GM21619 (cell line): Measurements from ENCODE around the gene MEGF9.
A peak's percentile ranks its signal among the peaks of the same experiment; 100 is the strongest.
"Not testable (repeated sequence)": the region's sequence is repeated elsewhere in the genome, so short reads cannot be mapped to it uniquely, and the experiment has no call there.

ENCODE experiments used
- ATAC-seq: cut with Tn5 transposase; IDR thresholded peaks from one replicate; pipeline ENCODE4 v1.9.1; 2021; ENCODE audit not compliant: unreplicated experiment

The MEGF9 gene

DNA sequence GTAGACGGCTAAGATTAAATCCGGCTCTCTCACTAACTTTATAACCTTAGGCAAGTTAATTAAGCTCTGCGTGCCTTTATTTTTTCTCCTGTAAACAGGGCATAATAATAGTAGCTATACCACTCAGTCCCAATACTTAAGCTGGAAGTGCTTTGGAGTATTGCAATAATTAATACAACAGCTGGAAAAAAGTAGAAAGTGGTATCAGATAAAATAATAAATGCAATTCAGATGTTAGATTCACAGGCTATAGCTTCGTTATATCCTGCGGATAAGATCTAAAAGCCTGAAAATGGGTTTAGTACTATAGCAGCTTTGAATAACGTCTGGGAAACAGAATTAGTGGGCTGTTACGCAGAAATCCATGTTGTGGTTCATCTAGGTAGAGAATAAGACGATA lies 51.8 kb downstream of the MEGF9 start:
- ATAC-seq = no peak

DNA sequence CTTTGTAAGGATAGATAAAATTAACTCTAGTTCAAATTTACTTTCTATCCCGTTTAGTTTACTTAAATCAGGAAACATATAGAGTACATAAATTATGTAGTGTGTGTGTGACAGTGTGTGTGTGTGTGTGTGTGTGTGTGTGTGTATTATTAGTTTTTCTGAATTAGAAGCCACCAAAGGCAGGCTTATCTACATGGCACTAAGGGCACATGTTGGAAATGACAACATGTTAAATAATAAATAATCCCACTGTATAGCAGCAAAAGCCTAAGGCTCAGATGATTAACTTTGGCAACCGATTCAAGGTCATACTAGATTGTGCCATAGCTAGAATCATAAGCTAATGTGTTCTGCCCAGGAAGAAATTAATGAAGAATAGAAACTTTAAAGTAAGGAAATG lies 54.6 kb downstream of the MEGF9 start:
- no peak for ATAC-seq

DNA sequence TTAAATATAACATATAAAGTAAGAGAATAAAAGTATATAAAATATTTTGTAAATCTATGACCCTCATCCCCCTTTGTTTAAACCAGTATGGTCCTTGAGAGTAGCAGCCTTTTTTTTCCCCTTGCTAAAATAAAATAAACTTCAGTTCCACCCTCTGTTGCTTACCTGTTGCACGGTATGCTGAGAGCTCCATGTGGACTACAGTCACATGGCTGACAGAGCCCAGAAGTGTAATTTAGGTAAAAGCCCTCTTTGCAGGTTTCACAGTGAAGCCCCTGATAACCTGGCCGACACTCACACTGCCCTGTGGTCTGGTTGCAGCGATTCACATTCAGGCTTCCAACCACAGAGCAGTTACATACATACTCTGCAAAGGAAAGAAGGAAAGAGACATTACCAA lies 55.1 kb downstream of the MEGF9 start:
- ATAC-seq = no peak

DNA sequence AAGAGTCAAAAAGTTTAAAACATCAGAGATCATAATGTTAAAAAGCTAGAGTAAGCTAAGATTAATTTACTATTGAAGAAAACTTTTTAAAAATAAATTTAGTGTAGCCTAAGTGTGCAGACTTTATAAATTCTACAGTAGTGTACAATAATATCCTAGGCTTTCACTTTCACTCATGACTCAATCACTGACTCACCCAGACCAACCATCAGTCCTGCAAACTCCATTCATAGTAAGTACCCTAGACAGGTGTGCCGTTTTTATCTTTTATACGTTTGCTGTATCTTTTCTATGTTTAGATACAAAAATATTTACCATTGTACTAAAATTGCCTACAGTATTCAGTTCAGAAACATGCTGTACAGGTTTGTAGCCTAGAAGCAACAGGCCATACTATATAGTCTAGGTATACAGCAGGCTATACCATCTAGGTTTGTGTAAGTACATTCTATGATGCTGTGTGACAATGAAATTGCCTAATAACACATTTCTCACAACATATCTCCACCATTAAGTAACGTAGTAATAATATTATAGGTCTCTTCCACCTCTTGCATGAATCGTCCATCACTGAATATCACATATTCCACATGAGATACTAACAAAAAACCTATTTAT lies 59.2 kb downstream of the MEGF9 start:
- peak; percentile 66 for ATAC-seq

DNA sequence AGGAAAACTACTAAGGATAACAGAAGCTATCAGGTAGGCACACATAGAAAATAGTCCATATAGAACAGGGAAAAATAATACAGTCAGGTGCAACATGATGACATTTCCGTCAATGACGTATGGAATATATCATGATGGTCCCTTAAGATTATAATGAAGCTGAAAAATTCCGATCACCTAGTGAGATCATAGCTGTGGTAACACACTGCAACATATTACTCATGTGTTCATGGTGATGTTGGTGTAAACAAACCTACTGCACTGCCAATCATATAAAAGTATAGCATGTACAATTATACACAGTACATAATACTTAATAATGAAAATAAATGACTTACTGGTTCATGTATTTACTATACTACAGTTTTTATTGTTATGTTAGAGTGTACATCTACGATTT lies 60.0 kb downstream of the MEGF9 start:
- no peak for ATAC-seq

DNA sequence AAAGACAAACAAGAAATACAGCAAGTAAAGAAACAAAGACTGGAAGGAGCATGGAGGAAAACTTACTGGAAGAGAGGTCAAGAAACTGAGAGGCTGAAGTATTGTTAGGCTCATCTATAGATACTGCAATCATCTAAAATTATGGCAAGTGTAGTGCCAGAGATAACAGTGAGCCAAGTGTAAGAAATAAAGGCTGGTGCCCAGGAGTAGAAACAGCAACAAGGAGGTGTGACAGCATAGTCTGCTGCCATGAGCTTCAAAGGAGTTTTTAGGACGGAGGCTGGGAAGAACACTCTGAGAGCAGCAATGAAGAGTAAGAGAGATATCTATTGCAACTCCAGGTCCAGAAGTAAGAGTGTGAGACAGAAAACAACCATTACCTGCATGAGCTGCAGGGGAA lies 60.5 kb downstream of the MEGF9 start:
- no peak for ATAC-seq

DNA sequence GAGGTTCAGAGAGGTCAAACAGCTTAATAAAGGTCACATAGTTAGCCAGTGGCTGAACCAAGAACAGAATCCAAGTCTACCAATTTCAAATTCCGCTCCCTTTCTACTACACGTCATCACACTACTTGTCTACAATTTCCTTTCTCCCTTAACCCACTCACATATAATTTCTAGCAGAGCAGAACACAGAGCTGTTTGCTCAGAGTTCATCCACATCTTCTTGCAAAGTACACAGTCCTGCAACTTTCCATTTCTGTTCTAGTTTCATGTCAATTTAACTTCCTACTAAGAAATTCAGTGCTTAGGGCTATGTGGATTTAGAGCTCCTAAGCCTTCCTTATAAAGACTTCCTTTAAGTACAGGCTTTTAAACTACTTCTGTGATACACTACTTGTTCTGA lies 61.3 kb downstream of the MEGF9 start:
- no peak for ATAC-seq

DNA sequence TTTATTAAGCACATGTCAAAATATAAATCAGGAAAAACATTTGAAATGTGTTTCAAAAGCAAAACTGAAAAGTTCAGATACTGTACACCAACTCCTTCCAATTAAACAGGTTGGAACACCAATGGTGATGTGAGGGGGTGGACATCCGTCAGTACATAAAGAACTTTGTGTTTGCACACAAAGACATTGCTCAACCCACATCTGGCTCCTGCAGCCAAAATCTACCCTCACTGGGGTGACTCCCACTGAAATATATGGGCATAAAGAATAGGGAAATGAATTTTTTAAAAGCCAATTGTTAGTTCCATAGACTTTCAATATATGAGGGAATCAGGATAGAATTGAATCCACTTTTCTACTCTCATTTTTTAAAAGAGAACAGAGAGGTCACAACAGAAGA lies 63.9 kb downstream of the MEGF9 start:
- no peak for ATAC-seq

DNA sequence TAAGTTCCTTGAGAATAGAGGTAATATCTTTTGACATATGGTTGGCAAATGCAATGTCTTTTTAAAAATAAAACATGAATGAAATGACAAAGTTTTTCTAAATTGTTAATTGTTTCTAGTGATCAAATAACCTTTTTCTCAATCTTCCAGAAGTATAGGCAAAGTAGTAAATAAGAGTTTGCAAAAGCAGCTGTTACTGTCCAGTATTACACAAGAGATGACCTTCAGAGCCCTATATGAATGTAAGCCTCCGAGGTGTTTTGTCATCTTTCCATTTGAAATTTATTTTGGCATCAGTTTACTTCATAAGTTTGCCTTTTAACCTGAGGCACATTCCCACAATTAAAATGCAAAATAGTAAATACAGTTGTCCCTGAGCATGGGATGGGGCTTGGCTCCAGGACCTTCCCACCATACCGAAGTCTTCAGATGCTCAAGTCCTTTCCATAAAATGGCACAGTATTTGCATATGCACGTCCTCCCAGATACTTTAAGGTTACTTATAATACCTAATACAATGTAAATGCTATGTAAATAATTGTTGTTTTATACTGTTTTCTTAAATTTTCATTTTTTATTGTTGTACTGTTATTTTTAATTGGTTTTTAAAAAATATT lies 65.6 kb downstream of the MEGF9 start:
- no peak for ATAC-seq

DNA sequence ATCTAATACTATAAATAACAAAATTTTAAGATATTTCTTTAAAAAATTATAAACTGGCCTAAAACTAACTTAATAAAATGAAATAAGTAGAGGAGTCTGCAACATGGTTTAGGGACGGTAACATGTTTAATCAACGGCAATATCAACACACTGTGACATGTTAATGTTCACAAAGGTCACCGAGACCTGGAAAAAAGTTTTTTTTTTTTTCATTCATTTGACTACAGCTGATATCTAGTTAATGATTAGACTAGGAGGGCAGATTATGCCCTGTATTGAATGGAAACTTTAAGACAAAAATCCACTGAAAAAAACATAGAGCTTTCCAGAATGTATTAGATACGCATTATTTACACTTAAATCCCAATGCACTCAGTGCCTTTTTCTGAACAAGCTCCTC lies 67.3 kb downstream of the MEGF9 start:
- no peak for ATAC-seq

DNA sequence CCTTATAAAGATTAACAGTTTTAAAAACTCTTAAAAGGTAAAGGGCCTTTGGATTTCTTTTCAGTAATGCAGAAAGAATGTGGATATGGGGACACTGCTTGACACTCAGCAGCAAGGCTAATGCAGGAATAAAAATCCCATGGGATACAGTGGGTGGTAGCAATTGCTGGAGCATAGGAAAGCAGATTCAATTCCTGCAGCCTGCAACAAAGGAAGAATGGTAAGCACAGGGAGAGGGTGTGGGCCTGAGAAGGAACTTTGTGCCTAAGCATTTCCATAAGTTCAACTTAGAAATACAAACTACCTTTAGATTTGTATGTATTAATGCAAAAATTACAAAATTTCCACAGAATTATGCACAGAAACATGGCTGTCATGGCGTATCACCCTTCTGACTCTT lies 68.5 kb downstream of the MEGF9 start:
- no peak for ATAC-seq

DNA sequence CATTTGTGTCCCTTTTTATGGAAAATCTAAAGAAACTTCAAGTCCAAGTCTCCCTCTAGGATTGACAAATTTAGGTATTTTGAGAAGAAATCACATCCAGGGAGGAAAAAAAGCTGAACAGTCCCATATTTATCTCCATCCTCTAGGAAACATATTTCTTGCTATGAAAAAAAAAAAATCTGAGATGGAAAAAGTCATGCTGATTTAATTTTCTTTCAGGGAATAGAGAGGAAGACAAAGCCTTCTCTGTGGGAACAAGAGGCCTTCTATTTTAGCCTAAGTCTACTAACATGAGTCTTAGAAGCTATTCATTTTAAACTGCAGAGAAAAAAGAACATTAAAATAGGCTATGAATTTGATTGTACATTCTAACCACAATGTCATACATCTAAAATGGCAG lies 71.2 kb downstream of the MEGF9 start:
- no peak for ATAC-seq

DNA sequence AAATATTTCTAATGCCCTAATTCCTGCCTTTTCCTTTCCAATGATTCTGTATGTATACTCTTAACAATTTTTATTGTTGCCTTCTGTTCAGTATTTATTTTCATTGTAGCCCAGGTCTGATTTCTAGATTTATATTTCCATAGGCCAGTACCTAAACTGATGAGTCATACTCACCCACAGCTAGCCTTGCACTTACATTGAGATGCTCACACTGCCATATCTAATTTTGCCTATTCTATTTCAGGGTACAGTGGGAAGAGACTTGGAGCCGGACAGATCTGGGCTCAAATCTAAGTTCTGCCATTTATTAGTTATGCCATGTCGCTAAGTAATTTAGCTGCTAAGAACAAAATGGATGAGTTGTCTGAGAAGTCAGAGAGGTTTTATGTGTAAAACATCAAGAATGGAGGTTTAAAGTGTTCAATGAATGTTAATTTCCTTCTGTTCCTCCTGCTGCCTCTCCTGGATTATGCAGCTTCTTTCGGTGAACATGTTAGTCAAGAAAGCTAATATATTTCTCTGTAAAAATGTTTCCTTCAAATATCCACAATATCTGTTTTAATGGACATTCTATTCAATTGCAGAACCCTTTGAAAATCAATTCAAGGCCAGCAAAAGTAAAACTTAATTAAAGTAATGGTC lies 72.0 kb downstream of the MEGF9 start:
- no peak for ATAC-seq

DNA sequence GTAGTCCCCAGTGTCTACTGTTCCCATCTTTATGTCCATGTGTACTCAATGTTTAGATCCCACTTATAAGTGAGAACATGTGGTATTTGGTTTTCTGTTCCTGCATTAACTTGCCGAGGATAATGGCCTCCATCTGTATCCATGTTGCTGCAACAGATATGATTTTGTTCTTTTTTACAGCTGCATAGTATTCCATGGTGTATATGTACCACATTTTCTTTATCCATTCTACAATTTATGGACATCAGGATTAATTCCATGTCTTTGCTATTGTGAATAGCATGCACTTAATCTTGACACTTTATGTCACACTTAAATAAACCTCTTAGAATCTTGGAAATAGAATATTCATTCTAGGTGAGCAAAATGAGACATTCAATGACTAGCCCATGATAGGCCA lies 73.4 kb downstream of the MEGF9 start:
- ATAC-seq = not testable (repeated sequence)

DNA sequence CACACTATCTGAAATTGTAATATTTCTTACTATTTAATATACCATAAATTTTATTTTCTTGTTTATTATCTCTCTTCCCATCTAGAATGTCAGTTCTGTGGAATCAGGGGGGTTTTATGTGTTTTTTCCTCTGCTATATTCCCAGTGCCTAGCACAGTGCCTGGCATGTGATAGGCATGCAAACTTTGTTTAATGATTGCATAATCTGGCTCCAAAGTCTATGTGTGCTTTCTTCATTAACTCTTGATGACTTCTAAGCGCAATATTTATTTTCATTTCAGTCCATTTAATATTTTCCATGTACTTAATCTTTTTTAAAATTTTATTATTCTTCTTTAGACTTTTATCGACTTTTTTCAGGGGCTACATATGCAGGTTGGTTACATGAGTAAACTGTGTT lies 73.9 kb downstream of the MEGF9 start:
- ATAC-seq = no peak

DNA sequence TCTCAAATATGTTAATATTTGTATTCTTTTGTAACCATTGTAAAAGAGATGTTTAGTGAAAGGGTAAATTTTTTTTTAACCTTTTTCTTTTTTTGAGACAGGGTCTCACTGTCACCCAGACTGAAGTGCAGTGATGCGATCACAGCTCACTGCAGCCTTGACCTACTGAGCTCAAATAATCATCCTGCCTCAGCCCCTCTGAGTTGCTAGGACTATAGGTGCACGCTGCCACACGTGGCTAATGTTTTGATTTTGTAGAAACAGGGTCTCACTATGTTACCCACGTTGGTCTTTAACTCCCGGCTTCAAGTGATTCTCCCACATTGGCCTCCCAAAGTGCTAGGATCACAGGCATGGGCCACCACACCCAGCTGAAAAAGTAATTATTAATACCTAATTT lies 76.4 kb downstream of the MEGF9 start:
- ATAC-seq = no peak

DNA sequence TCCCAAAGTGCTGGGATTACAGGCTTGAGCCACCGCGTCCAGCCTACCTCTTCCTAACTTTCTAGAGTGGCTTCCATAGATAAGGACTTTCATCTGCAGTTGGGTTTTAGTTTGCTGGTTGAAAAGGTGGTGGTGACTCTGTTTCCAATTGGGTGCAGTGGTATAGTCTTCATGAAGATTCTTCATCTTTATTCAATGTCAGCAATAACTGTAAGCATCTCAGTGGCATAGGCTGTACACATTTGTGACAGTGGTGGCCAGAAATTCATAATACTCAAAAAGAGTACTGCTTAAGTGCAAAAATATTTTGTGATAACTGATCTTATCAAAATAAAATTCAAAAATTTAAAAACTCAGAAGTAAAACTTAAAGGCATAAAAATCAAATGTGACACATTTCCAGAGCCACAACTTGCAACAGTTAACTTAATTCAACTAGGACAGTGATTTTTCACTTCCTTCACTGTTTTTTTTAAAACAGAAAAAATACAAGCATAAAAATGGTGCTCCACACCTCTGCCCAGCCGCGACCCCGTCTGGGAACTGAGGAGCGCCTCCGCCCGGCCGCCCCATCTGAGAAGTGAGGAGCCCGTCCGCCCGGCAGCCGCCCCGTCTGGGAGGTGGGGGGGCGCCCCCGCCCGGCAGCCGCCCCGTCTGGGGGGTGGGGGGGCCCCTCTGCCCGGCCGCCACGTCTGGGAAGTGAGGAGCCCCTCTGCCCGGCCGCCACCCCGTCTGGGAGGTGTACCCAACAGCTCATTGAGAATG lies 77.9 kb downstream of the MEGF9 start:
- no peak for ATAC-seq

DNA sequence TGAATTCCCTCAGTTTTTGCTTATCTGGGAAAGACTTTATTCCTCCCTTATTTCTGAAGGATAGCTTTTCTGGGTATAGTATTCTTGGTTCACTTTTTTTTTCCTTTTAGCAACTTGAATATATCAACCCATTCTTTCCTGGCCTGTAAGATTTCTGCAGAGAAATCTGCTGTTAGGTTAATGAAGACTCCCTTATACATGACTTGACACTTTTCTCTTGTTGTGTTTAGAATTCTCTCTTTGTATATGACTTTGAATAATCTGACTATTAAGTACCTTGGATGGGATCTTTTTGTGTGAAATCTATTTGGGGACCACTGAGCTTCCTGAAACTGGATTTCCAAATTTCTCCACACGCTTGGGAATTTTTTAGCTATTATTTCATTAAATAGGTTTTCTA lies 79.3 kb downstream of the MEGF9 start:
- ATAC-seq = no peak

DNA sequence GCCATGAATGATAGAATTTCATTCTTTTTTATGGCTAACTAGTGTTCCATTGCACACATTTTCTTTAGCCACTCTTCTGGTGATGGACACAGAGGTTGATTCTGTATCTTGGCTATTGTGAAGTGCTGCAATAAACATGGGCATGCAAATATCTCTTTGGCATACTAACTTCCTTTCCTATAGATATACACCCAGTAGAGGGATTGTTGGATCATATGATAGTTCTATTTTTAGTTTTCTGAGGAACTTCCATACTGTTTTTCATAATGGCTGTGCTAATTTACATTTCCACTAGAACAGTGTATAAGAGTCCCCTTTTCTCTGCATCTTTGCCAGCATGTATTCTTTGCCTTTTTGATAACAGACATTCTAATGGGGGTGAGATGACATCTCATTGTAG lies 83.9 kb downstream of the MEGF9 start:
- no peak for ATAC-seq

DNA sequence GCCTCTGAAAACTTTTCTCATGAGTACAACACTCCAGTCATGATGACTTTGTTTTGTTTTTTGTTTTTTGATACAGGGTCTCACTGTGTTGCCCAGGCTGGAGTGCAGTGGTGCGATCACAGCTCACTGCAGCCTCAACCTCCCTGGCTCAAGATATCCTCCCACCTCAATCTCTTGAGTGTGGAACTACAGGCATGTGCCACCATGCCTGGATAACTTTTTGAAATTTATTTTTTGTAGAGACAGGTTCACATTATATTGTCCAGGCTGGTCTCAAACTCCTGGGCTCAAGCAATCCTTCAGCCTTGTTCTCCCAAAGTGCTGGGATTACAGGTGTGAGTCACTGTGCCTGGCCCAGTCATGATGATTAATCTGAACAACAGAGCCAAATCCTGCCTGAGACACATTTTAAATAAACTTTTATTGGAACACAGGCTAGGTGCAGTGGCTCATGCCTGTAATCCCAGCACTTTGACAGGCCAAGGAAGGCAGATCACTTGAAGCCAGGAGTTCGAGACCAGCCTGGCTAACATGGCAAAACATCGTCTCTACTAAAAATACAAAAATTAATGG lies 85.3 kb downstream of the MEGF9 start:
- not testable (repeated sequence) for ATAC-seq

DNA sequence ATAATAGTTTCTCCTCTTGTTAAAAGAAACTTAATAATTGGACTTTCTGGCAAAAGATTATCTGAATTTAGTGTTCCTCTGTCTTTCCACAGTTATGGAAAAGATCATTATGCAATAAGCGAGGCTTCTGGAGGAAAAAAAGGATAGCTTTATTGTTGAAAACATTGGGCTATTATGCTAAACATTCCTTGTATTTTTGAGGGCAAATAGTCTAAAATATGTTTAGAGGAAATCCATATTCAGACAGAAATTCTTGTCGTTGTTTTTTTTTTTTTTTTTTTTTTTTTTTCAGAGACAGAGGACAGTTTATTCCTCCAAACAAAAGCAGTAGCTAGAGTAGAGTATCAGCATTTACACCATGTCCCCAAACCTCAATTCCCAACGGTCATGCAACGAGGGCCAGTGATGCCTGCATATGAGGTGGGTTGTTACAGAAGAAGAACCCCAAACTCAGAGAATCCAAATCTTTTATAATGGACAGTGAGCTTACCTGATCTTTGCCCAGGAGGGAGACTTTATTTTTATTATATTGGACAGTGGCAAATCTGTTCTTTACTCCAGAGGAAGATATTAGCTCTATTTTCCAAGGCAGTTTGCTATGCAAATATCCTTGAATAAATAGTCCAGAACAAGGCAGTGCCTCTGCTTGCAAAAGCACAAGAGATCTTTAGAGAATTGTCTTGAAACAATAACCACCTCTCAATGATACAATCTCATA lies 85.9 kb downstream of the MEGF9 start:
- no peak for ATAC-seq
